HepG2 (cell line): ENCODE measurements around the gene USP40. TPM values are rescaled to one million over a fixed set of nuclear protein-coding genes. Genes with fewer than 3 reads are reported as not detected.

Source experiments
- ATAC-seq: fragments of 200-7000 bp; cut with Tn5 transposase; 3 replicates; pipeline ENCODE4 v1.9.1; 2020; ENCODE audit warnings: mild to moderate bottlenecking, moderate library complexity
- BruUV-seq: library from RNA; stranded (reverse); fragments of 400-500 nt; replicated peaks from 2 replicates; lab custom pipeline; 2021; lab: Mats Ljungman, UMichigan
- CTCF ChIA-PET: fragments of 300-600 bp; formaldehyde crosslinking; extraction: SDS; loops from one replicate; lab custom pipeline; 2021; ENCODE audit warnings: low total read pairs, inconsistent platforms, low intra/inter-chr PET ratio; lab: Yijun Ruan, JAX
- POLR2A ChIA-PET: fragments of 350-600 bp; sonication (Branson Sonifier 250); formaldehyde crosslinking; loops from one replicate; lab custom pipeline; 2020; ENCODE audit warnings: antibody characterized with exemption, inconsistent platforms; lab: Yijun Ruan, JAX
- DNase-seq: peaks from one replicate; pipeline ENCODE4 v3.0.0-alpha.2; 2015; ENCODE audit warnings: low spot score
- FAIRE-seq: peaks from 3 replicates; lab custom pipeline; 2011; peaks lifted over from hg19 to GRCh38; lab: Jason Lieb, UNC
- H2AFZ ChIP-seq: one replicate; pipeline ENCODE4 v1.6.1; 2011; ENCODE audit warnings: low read length, inconsistent platforms
- H3K27ac ChIP-seq: fragments of 300-600 bp; 3 replicates; pipeline ENCODE4 v1.8.0; 2011; ENCODE audit warnings: mixed run types, mild to moderate bottlenecking, mixed read lengths, low read length, inconsistent platforms; ENCODE audit not compliant: insufficient read depth; ENCODE audit errors: extremely low read length
- H3K27me3 ChIP-seq, 2 experiments: fragments of 200-600 bp in 1 of 2; 2 replicates in 1 of 2; 3 replicates in 1 of 2; pipeline versions ENCODE4 v1.6.0 to v1.8.0; 2011; ENCODE audit warnings: low read length in 2 of 2, mild to moderate bottlenecking in 2 of 2, moderate library complexity in 2 of 2, inconsistent platforms in 1 of 2; ENCODE audit not compliant: insufficient read depth in 2 of 2, control insufficient read depth in 1 of 2
- H3K36me3 ChIP-seq, 2 experiments: fragments of 200-600 bp in 1 of 2; replicated peaks in 1 of 2; 2 replicates in 1 of 2; 3 replicates in 1 of 2; pipeline versions ENCODE4 v1.5.1 to v1.8.0; 2011; ENCODE audit warnings: low read length in 2 of 2, inconsistent platforms in 1 of 2; ENCODE audit not compliant: insufficient read depth in 2 of 2, control insufficient read depth in 1 of 2
- H3K4me1 ChIP-seq: 2 replicates; pipeline ENCODE4 v1.5.1; 2012; ENCODE audit warnings: low read length, inconsistent platforms; ENCODE audit not compliant: insufficient read depth
- H3K4me2 ChIP-seq: 2 replicates; pipeline ENCODE4 v1.6.0; 2011; ENCODE audit warnings: low read depth, low read length, inconsistent platforms
- H3K4me3 ChIP-seq, 3 experiments: fragments of 200-600 bp in 1 of 3; sonication (generic), shearing (Covaris generic) in 1 of 3; replicated peaks in 1 of 3; 2 replicates each; pipeline ENCODE4 v1.5.1; 2011 to 2016; ENCODE audit warnings: low read length in 3 of 3, inconsistent platforms in 2 of 3, low read depth in 2 of 3, mild to moderate bottlenecking in 2 of 3, control low read depth in 1 of 3, mixed read lengths in 1 of 3; ENCODE audit not compliant: insufficient read depth in 1 of 3
- H3K79me2 ChIP-seq: one replicate; pipeline ENCODE4 v1.6.1; 2011; ENCODE audit warnings: low read length, inconsistent platforms; ENCODE audit not compliant: insufficient read depth
- H3K9ac ChIP-seq: 2 replicates; pipeline ENCODE4 v1.6.0; 2011; ENCODE audit warnings: mild to moderate bottlenecking, low read depth, low read length, inconsistent platforms; ENCODE audit not compliant: insufficient read depth
- H3K9me3 ChIP-seq: 2 replicates; pipeline ENCODE4 v1.5.1; 2012; ENCODE audit warnings: mild to moderate bottlenecking, low read length
- H4K20me1 ChIP-seq: 2 replicates; pipeline ENCODE4 v1.6.0; 2011; ENCODE audit warnings: inconsistent platforms, mild to moderate bottlenecking, low read length, moderate library complexity; ENCODE audit not compliant: insufficient read depth
- EEA1 ChIP-seq: sonication (generic); formaldehyde crosslinking; IDR thresholded peaks from 2 replicates; pipeline ENCODE4 v1.5.1; 2020; ENCODE audit warnings: mild to moderate bottlenecking, missing genetic modification reagents, borderline replicate concordance
- FOXK2 ChIP-seq: fragments of 450-650 bp; IDR thresholded peaks from 2 replicates; pipeline ENCODE4 v1.6.1; 2016
- JDP2 ChIP-seq: sonication (generic); formaldehyde crosslinking; IDR thresholded peaks from 2 replicates; pipeline ENCODE4 v1.8.1; 2022; ENCODE audit warnings: missing genetic modification reagents, borderline replicate concordance
- MXD4 ChIP-seq: IDR thresholded peaks from 2 replicates; pipeline ENCODE4 v1.6.1; 2016; ENCODE audit warnings: mild to moderate bottlenecking, missing biosample characterization, missing genetic modification reagents
- NFE2L1 ChIP-seq: sonication (generic); formaldehyde crosslinking; IDR thresholded peaks from 2 replicates; pipeline ENCODE4 v1.4.0; 2020; ENCODE audit warnings: missing genetic modification reagents, mild to moderate bottlenecking, borderline replicate concordance
- ONECUT2 ChIP-seq: sonication (generic); formaldehyde crosslinking; IDR thresholded peaks from 2 replicates; pipeline ENCODE4 v1.4.0; 2020; ENCODE audit warnings: missing genetic modification reagents
- ZNF333 ChIP-seq: sonication (generic); formaldehyde crosslinking; IDR thresholded peaks from 2 replicates; pipeline ENCODE4 v1.4.0; 2020; ENCODE audit warnings: mild to moderate bottlenecking, missing genetic modification reagents, borderline replicate concordance
- ZNF44 ChIP-seq: sonication (generic); formaldehyde crosslinking; IDR thresholded peaks from 2 replicates; pipeline ENCODE4 v1.5.1; 2020; ENCODE audit warnings: mild to moderate bottlenecking, missing genetic modification reagents
- ZNF556 ChIP-seq: sonication (generic); formaldehyde crosslinking; IDR thresholded peaks from 2 replicates; pipeline ENCODE4 v1.4.0; 2020; ENCODE audit warnings: mild to moderate bottlenecking, missing genetic modification reagents, borderline replicate concordance
- WGBS: methylation state at CpG from one replicate; pipeline ENCODE4 v1.1.6; 2017; ENCODE audit warnings: low lambda C conversion rate; 5-methylcytosine and 5-hydroxymethylcytosine counted together
- in situ Hi-C: cut with HindIII; loops from 2 replicates; pipeline ENCODE4 v1.10.0; 2017; ENCODE audit warnings: low pct_unique_long_range_greater_than_20kb; ENCODE audit not compliant: extremely low pct_ligation_motif_present
- intact Hi-C: fragments of 100-400 bp; cut with micrococcal nuclease; formaldehyde crosslinking; loops from one replicate; pipeline ENCODE4 v1.10.0; 2022; ENCODE audit not compliant: unreplicated experiment
- polyA plus RNA-seq, 8 experiments: library from polyadenylated mRNA; depleted of rRNA in 3 of 8; stranded (reverse) in 7 of 8; unstranded in 1 of 8; fragments of >200 nt; fragmentation: Illumina TruSeq in 4 of 8; extraction: Trizol in 4 of 8; gene quantifications; 2 replicates each; pipeline versions ENCODE4 v1.2.1 to v1.2.3, GENCODE V29; 2011 to 2016; ENCODE audit warnings: low read depth in 4 of 8, missing spikeins in 1 of 8, mixed read lengths in 1 of 8; ENCODE audit not compliant: insufficient read depth in 1 of 8
- total RNA-seq, 5 experiments: library from RNA; depleted of rRNA; stranded (reverse); fragments of >200 nt; fragmentation: Illumina TruSeq; extraction: Trizol; gene quantifications; 2 replicates each; pipeline ENCODE4 v1.2.3, GENCODE V29; 2016; ENCODE audit warnings: low read depth in 1 of 5
- TF ChIP-seq, protein P1 (sequence below): sonication (generic); formaldehyde crosslinking; IDR thresholded peaks from 2 replicates; pipeline ENCODE4 v1.5.0; 2020; ENCODE audit warnings: mild to moderate bottlenecking, low read depth, missing genetic modification reagents, borderline replicate concordance
- TF ChIP-seq, protein P2 (sequence below), 2 experiments: sonication (generic) in 1 of 2; formaldehyde crosslinking in 1 of 2; IDR thresholded peaks; 2 replicates each; pipeline versions ENCODE4 v1.4.0 to v1.6.1; 2016 to 2020; ENCODE audit warnings: borderline replicate concordance in 1 of 2, low read depth in 1 of 2, mild to moderate bottlenecking in 1 of 2, missing genetic modification reagents in 1 of 2

Gene USP40
- total and polyA plus RNA-seq, 2 of the 13 experiments (the other 11 are each of a cell fraction or from before 2014, with no cell fraction given) = 41.0 to 46.3 TPM

DNA sequence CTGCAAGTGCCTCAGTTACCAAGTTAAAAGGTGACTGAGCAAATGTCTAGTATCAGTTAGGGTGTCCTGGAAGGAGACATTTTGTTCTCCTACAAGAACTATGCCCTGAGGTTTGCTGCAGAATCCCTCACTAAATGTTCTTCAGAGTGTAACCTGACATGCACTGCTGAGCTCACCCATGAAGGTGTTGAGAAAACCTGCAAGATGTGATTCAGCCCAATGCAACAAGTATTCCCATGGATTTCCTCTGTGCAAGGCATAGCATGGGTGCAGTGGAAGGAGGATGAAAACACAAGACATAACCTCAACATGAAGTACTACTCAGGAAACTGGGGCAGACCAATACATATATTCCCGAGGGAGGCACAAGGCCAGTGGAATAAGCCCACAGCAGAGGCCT, 35.5 kb upstream of the USP40 start:
- no peak for ATAC-seq
- Histone ChIP-seq H3K27ac (no peak overlapping the region), H3K4me3 (no peak overlapping the region), H3K36me3 (no peaks in the 10 kb centered on the region), H3K9me3 (no peaks in the 10 kb centered on the region), H3K79me2 (no peaks in the 10 kb centered on the region)
- intact Hi-C loops = no loop called here
- TF ChIP-seq FOXK2 = no peak
- TF ChIP-seq JDP2 (CRISPR knock-in tag) = no peak
- no peak for TF ChIP-seq NFE2L1
- TF ChIP-seq, all 625 proteins: peak for 0
- no peak for DNase-seq
- Histone ChIP-seq H2AFZ (no peak overlapping the region), H4K20me1 (no peaks in the 10 kb centered on the region), H3K27me3 (0 out of 5 replicates have a peak, but pooled peaks cover 0 to 1% of the 10 kb centered on the region in 2 experiments), H3K9ac (no peak overlapping the region), H3K4me1 (peaks cover 9% of the 10 kb centered on the region), H3K4me2 (no peak overlapping the region)
- 13% methylated on average over 1 of the region's 1 CpG for WGBS
- BruUV-seq = no TSS peak
- ChIA-PET POLR2A (no interaction called here), CTCF (no interaction called here)
- in situ Hi-C loops = no loop called here
- no peak for FAIRE-seq

DNA sequence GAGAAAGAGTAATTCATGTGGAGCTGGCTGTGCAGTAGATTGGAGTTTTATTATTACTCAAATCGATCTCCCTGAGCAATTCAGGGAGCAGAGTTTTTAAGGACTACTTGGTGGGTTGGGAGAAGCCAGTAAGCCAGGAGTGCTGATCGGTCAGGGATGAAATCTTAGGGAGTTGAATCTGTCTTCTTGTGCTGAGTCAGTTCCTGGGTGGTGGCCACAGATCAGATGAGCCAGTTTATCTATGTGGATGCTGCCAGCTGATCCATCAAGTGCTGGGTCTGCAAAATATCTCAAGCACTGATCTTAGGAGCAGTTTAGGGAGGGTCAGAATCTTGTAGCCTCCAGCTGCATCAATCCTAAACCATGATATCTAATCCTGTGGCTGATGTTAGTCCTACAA, 33.8 kb upstream of the USP40 start:
- ATAC-seq = no peak
- ChIA-PET CTCF (no interaction called here), POLR2A (no interaction called here)
- TF ChIP-seq ONECUT2 (CRISPR knock-in tag) = no peak
- no peak for TF ChIP-seq MXD4 (CRISPR knock-in tag)
- TF ChIP-seq, protein P1, sequence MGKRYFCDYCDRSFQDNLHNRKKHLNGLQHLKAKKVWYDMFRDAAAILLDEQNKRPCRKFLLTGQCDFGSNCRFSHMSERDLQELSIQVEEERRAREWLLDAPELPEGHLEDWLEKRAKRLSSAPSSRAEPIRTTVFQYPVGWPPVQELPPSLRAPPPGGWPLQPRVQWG (CRISPR knock-in tag) = no peak
- TF ChIP-seq, protein P2, sequence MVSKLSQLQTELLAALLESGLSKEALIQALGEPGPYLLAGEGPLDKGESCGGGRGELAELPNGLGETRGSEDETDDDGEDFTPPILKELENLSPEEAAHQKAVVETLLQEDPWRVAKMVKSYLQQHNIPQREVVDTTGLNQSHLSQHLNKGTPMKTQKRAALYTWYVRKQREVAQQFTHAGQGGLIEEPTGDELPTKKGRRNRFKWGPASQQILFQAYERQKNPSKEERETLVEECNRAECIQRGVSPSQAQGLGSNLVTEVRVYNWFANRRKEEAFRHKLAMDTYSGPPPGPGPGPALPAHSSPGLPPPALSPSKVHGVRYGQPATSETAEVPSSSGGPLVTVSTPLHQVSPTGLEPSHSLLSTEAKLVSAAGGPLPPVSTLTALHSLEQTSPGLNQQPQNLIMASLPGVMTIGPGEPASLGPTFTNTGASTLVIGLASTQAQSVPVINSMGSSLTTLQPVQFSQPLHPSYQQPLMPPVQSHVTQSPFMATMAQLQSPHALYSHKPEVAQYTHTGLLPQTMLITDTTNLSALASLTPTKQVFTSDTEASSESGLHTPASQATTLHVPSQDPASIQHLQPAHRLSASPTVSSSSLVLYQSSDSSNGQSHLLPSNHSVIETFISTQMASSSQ (IDR thresholded peaks at IDR 0.05; ENCODE audit: low read depth) = no peak
- TF ChIP-seq, protein P2 (CRISPR knock-in tag; IDR thresholded peaks at IDR 0.05; ENCODE audit: borderline replicate concordance) = no peak
- no peak for TF ChIP-seq ZNF333 (CRISPR knock-in tag)
- TF ChIP-seq EEA1 (CRISPR knock-in tag) = no peak
- TF ChIP-seq ZNF44 = no peak
- TF ChIP-seq ZNF556 (CRISPR knock-in tag) = no peak

More for the DNA sequence above, 33.8 kb upstream of the USP40 start:
- H3K27me3 ChIP-seq = peaks cover 0 to 3% of the 10 kb centered on the region in 2 experiments; a peak in 1 of 5 replicates
- no peak overlapping the region for H3K9ac ChIP-seq
- no TSS peak for BruUV-seq
- H2AFZ ChIP-seq = no peak overlapping the region
- in situ Hi-C loops (no loop called here), intact Hi-C loops (no loop called here)
- DNase-seq = no peak
- no peaks in the 10 kb centered on the region for H4K20me1 ChIP-seq
- H3K27ac ChIP-seq = no peak overlapping the region
- no peaks in the 10 kb centered on the region for H3K79me2 ChIP-seq
- H3K4me1 ChIP-seq = peaks cover 9% of the 10 kb centered on the region
- WGBS = 9% methylated on average over 2 of the region's 2 CpGs
- H3K9me3 ChIP-seq = no peaks in the 10 kb centered on the region
- no peak overlapping the region for H3K4me2 ChIP-seq
- H3K36me3 ChIP-seq = no peaks in the 10 kb centered on the region
- no peak for FAIRE-seq
- H3K4me3 ChIP-seq = no peak overlapping the region
